ENCODE results near the gene CAPNS1.
"Not testable (repeated sequence)": the region's sequence is repeated elsewhere in the genome, so short reads cannot be mapped to it uniquely, and the experiment has no call there.

CAPNS1 gene

GRCh38 chr19:36182612-36183244 is 42.9 kb downstream of the CAPNS1 start:
- no peak for DNase-seq (ENCODE audit: low read depth, low spot score)
- Histone ChIP-seq H3K4me1 (ENCODE audit: control insufficient read depth, insufficient read depth, low read length) (peaks cover 1% of the 10 kb centered on the region; the same call in 1 of the 2 replicates), H3K36me3 (ENCODE audit: control insufficient read depth, insufficient read depth, low read length) (no peaks in the 10 kb centered on the region), H3K4me3 (ENCODE audit: low read length) (no peak overlapping the region), H3K9me3 (ENCODE audit: control insufficient read depth, insufficient read depth, low read length) (no peaks in the 10 kb centered on the region), H3K27me3 (ENCODE audit: control insufficient read depth, insufficient read depth, low read length) (no peaks in the 10 kb centered on the region), H3K27ac (ENCODE audit: low read length) (no peak overlapping the region)
- WGBS (ENCODE audit: insufficient coverage, insufficient read length) = no CpG with 5 or more reads among the region's 17 CpGs

- Histone ChIP-seq H3K9me3 (ENCODE audit: control insufficient read depth, insufficient read depth, low read length) (no peaks in the 10 kb centered on the region), H3K27ac (ENCODE audit: low read length) (no peak overlapping the region), H3K36me3 (ENCODE audit: control insufficient read depth, insufficient read depth, low read length) (no peaks in the 10 kb centered on the region), H3K4me3 (ENCODE audit: low read length) (no peak overlapping the region), H3K4me1 (ENCODE audit: control insufficient read depth, insufficient read depth, low read length) (peaks cover 1% of the 10 kb centered on the region; the same call in 1 of the 2 replicates), H3K27me3 (ENCODE audit: control insufficient read depth, insufficient read depth, low read length) (no peaks in the 10 kb centered on the region)
- WGBS (ENCODE audit: insufficient coverage, insufficient read length) = no CpG with 5 or more reads among the region's 10 CpGs
- no peak for DNase-seq (ENCODE audit: low read depth, low spot score)
Measured at GRCh38 chr19:36183245-36183628, 43.4 kb downstream of the CAPNS1 start.

- DNase-seq (ENCODE audit: low read depth, low spot score); H3K27ac ChIP-seq (ENCODE audit: low read length): not testable (repeated sequence)
- WGBS (ENCODE audit: insufficient coverage, insufficient read length) = no CpG with 5 or more reads among the region's 5 CpGs
Measured at GRCh38 chr19:36186722-36187121, 46.9 kb downstream of the CAPNS1 start.

GRCh38 chr19:36196249-36196648 is 56.4 kb downstream of the CAPNS1 start:
- H3K4me3 ChIP-seq (ENCODE audit: low read length) = no peak overlapping the region
- no peaks in the 10 kb centered on the region for H3K27me3 ChIP-seq (ENCODE audit: control insufficient read depth, insufficient read depth, low read length)
- H3K9me3 ChIP-seq (ENCODE audit: control insufficient read depth, insufficient read depth, low read length) = no peaks in the 10 kb centered on the region
- no peak overlapping the region for H3K27ac ChIP-seq (ENCODE audit: low read length)
- no peaks in the 10 kb centered on the region for H3K36me3 ChIP-seq (ENCODE audit: control insufficient read depth, insufficient read depth, low read length)
- H3K4me1 ChIP-seq (ENCODE audit: control insufficient read depth, insufficient read depth, low read length) = no peaks in the 10 kb centered on the region
- DNase-seq (ENCODE audit: low read depth, low spot score) = no peak
- no CpG with 5 or more reads among the region's 2 CpGs for WGBS (ENCODE audit: insufficient coverage, insufficient read length)

More at GRCh38 chr19:36186722-36187121, 46.9 kb downstream of the CAPNS1 start:
- not testable (repeated sequence) for H3K9me3 ChIP-seq (ENCODE audit: control insufficient read depth, insufficient read depth, low read length); H3K27me3 ChIP-seq (ENCODE audit: control insufficient read depth, insufficient read depth, low read length); H3K4me1 ChIP-seq (ENCODE audit: control insufficient read depth, insufficient read depth, low read length); H3K4me3 ChIP-seq (ENCODE audit: low read length); H3K36me3 ChIP-seq (ENCODE audit: control insufficient read depth, insufficient read depth, low read length)

GRCh38 chr19:36198119-36198518 is 58.3 kb downstream of the CAPNS1 start:
- WGBS (ENCODE audit: insufficient coverage, insufficient read length) = no CpG with 5 or more reads among the region's 2 CpGs
- no peak for DNase-seq (ENCODE audit: low read depth, low spot score)
- H3K36me3 ChIP-seq (ENCODE audit: control insufficient read depth, insufficient read depth, low read length) = no peaks in the 10 kb centered on the region
- no peaks in the 10 kb centered on the region for H3K4me1 ChIP-seq (ENCODE audit: control insufficient read depth, insufficient read depth, low read length)
- H3K9me3 ChIP-seq (ENCODE audit: control insufficient read depth, insufficient read depth, low read length) = no peaks in the 10 kb centered on the region
- H3K4me3 ChIP-seq (ENCODE audit: low read length) = no peak overlapping the region
- no peak overlapping the region for H3K27ac ChIP-seq (ENCODE audit: low read length)
- H3K27me3 ChIP-seq (ENCODE audit: control insufficient read depth, insufficient read depth, low read length) = no peaks in the 10 kb centered on the region

Measured in iPS DF 6.9 (cell line).